Endometrial microvascular endothelial cells (primary cell): ENCODE data around the gene ITPR1. TPM values are rescaled to one million over a fixed set of nuclear protein-coding genes. Genes with fewer than 3 reads are reported as not detected.

Experiments
- in situ Hi-C: cut with HindIII; loops from 2 replicates; pipeline ENCODE4 v1.10.0; 2017; ENCODE audit warnings: low sequenced_read_pairs, low pct_unique_long_range_greater_than_20kb; ENCODE audit errors: inconsistent ontology term
- total RNA-seq: library from RNA; depleted of rRNA; stranded (reverse); fragments of >200 nt; gene quantifications from one replicate; pipeline ENCODE4 v1.2.3, GENCODE V29; 2015; ENCODE audit errors: inconsistent ontology term

The ITPR1 gene
- total RNA-seq, 1 donor from 2014 or later, result 17.1 TPM

GRCh38 chr3:4718179-4718736 lies 225.1 kb downstream of the ITPR1 start:
- in situ Hi-C loops, result no loop called here

GRCh38 chr3:4719046-4719501 lies 225.9 kb downstream of the ITPR1 start:
- in situ Hi-C loops, result no loop called here

GRCh38 chr3:4720316-4721075 lies 227.3 kb downstream of the ITPR1 start:
- in situ Hi-C loops, result no loop called here

- in situ Hi-C loops, result no loop called here
These were observed 228.4 kb downstream of the ITPR1 start for GRCh38 chr3:4721511-4721911.

- in situ Hi-C loops, result no loop called here
These were observed 229.0 kb downstream of the ITPR1 start for GRCh38 chr3:4722103-4722502.

- in situ Hi-C loops, result no loop called here
These were observed 231.0 kb downstream of the ITPR1 start for GRCh38 chr3:4724051-4724629.

- in situ Hi-C loops, result loop anchor here (25.0 kb wide), 1 partner anchor 261 kb away; the partner anchor contains the start of gene BHLHE40
These were observed 233.4 kb downstream of the ITPR1 start for GRCh38 chr3:4726549-4726948.

- in situ Hi-C loops, result loop anchor here (25.0 kb wide), 1 partner anchor 258 kb away; the partner anchor contains the start of gene BHLHE40
These were observed 236.2 kb downstream of the ITPR1 start for GRCh38 chr3:4729061-4729973.

GRCh38 chr3:4730719-4731118 lies 237.6 kb downstream of the ITPR1 start:
- in situ Hi-C loops, result loop anchor here (25.0 kb wide), 1 partner anchor 257 kb away; the partner anchor contains the start of gene BHLHE40

- in situ Hi-C loops, result loop anchor here (25.0 kb wide), 1 partner anchor 256 kb away; the partner anchor contains the start of gene BHLHE40
These were observed 238.5 kb downstream of the ITPR1 start for GRCh38 chr3:4731543-4732111.

- in situ Hi-C loops, result loop anchor here (25.0 kb wide), 1 partner anchor 254 kb away; the partner anchor contains the start of gene BHLHE40
These were observed 239.8 kb downstream of the ITPR1 start for GRCh38 chr3:4732925-4733324.

GRCh38 chr3:4734454-4734853 lies 241.3 kb downstream of the ITPR1 start:
- in situ Hi-C loops, result loop anchor here (25.0 kb wide), 1 partner anchor 253 kb away; the partner anchor contains the start of gene BHLHE40

- in situ Hi-C loops, result loop anchor here (25.0 kb wide), 1 partner anchor 252 kb away; the partner anchor contains the start of gene BHLHE40
These were observed 242.1 kb downstream of the ITPR1 start for GRCh38 chr3:4735243-4735642.

GRCh38 chr3:4736284-4736861 lies 243.2 kb downstream of the ITPR1 start:
- in situ Hi-C loops, result loop anchor here (25.0 kb wide), 1 partner anchor 251 kb away; the partner anchor contains the start of gene BHLHE40

- in situ Hi-C loops, result loop anchor here (25.0 kb wide), 1 partner anchor 248 kb away; the partner anchor contains the start of gene BHLHE40
These were observed 245.7 kb downstream of the ITPR1 start for GRCh38 chr3:4738737-4739274.

- in situ Hi-C loops, result loop anchor here (25.0 kb wide), 1 partner anchor 248 kb away; the partner anchor contains the start of gene BHLHE40
These were observed 246.4 kb downstream of the ITPR1 start for GRCh38 chr3:4739289-4740236.
